Prostate gland (tissue), 2 donors: ENCODE data around the gene PMFBP1. TPM values are rescaled to one million over a fixed set of nuclear protein-coding genes. Genes with fewer than 3 reads are reported as not detected.
"Not testable (repeated sequence)": the region's sequence is repeated elsewhere in the genome, so short reads cannot be mapped to it uniquely, and the experiment has no call there.

ENCODE experiments used
- DNase-seq: peaks from one replicate; pipeline ENCODE4 v3.0.0-alpha.2; 2019; ENCODE audit warnings: low spot score
- H3K27ac ChIP-seq, 2 donors: fragments of 200-600 bp; sonication (generic); 2 replicates each; pipeline ENCODE4 v1.5.1; 2017 to 2019
- H3K27me3 ChIP-seq: fragments of 200-600 bp; sonication (generic); replicated peaks from 2 replicates; pipeline ENCODE4 v1.5.1; 2019; ENCODE audit not compliant: insufficient read depth
- H3K36me3 ChIP-seq, 2 donors: fragments of 200-600 bp; sonication (generic); 1 replicate in 1 of 2; 2 replicates in 1 of 2; pipeline versions ENCODE4 v1.5.1 to v1.8.1; 2017 to 2019
- H3K4me1 ChIP-seq: fragments of 200-600 bp; sonication (generic); replicated peaks from 2 replicates; pipeline ENCODE4 v1.5.1; 2019
- H3K4me3 ChIP-seq, 2 donors: fragments of 200-600 bp; sonication (generic); 2 replicates each; pipeline ENCODE4 v1.5.1; 2017 to 2019
- H3K9me3 ChIP-seq: fragments of 200-600 bp; sonication (generic); 2 replicates; pipeline ENCODE4 v1.5.1; 2017
- POLR2A ChIP-seq: fragments of 450-650 bp; IDR thresholded peaks from one replicate; pipeline ENCODE4 v1.6.1; 2016; ENCODE audit warnings: antibody characterized with exemption, mild to moderate bottlenecking
- POLR2AphosphoS5 ChIP-seq: sonication (generic); formaldehyde crosslinking; IDR thresholded peaks from one replicate; pipeline ENCODE4 v1.6.1; 2017; ENCODE audit warnings: antibody characterized with exemption
- WGBS: methylation state at CpG from one replicate; pipeline ENCODE4 v1.1.5; 2018; 5-methylcytosine and 5-hydroxymethylcytosine counted together
- intact Hi-C: fragments of 100-400 bp; cut with DNase I; formaldehyde crosslinking; loops from one replicate; pipeline ENCODE4 v1.14.2; 2022
- total RNA-seq, 2 donors: library from RNA; depleted of rRNA; stranded (reverse); fragments of >200 nt; gene quantifications; one replicate each; pipeline ENCODE4 v1.1.0, GENCODE V29; 2016
- TF ChIP-seq, protein P1 (sequence below), 4 experiments: fragments of 200-600 bp in 2 of 4; fragments of 450-650 bp in 2 of 4; sonication (generic) in 2 of 4; IDR thresholded peaks; 1 replicate in 3 of 4; 2 replicates in 1 of 4; pipeline ENCODE4 v1.5.1; 2016 to 2019; ENCODE audit warnings: antibody characterized with exemption in 4 of 4, mild to moderate bottlenecking in 2 of 4, moderate library complexity in 2 of 4

The PMFBP1 gene
- total RNA-seq, 2 donors from 2014 or later = 1.7 to 5.2 TPM

- Histone ChIP-seq H3K9me3 (no peaks in the 10 kb centered on the region), H3K4me3 (no peak overlapping the region), H3K27ac (no peak overlapping the region), H3K4me1 (no peaks in the 10 kb centered on the region), H3K27me3 (no peaks in the 10 kb centered on the region), H3K36me3 (peaks cover 0 to 7% of the 10 kb centered on the region in 2 donors)
- intact Hi-C loops = no loop called here
- TF ChIP-seq, protein P1, sequence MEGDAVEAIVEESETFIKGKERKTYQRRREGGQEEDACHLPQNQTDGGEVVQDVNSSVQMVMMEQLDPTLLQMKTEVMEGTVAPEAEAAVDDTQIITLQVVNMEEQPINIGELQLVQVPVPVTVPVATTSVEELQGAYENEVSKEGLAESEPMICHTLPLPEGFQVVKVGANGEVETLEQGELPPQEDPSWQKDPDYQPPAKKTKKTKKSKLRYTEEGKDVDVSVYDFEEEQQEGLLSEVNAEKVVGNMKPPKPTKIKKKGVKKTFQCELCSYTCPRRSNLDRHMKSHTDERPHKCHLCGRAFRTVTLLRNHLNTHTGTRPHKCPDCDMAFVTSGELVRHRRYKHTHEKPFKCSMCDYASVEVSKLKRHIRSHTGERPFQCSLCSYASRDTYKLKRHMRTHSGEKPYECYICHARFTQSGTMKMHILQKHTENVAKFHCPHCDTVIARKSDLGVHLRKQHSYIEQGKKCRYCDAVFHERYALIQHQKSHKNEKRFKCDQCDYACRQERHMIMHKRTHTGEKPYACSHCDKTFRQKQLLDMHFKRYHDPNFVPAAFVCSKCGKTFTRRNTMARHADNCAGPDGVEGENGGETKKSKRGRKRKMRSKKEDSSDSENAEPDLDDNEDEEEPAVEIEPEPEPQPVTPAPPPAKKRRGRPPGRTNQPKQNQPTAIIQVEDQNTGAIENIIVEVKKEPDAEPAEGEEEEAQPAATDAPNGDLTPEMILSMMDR (IDR thresholded peaks at IDR 0.05) = no peak
- TF ChIP-seq POLR2A (no peak), POLR2AphosphoS5 (no peak)
- WGBS = 98% methylated on average over 10 of the region's 10 CpGs
- no peak for DNase-seq
These were observed 87.5 kb downstream of the PMFBP1 start for GRCh38 chr16:72084445-72084844.

GRCh38 chr16:72083778-72084404, 88.1 kb downstream of the PMFBP1 start:
- TF ChIP-seq, protein P1 (IDR thresholded peaks at IDR 0.05) = no peak
- TF ChIP-seq POLR2AphosphoS5 = no peak
- no peak for TF ChIP-seq POLR2A
- no peak for DNase-seq
- intact Hi-C loops = no loop called here
- Histone ChIP-seq H3K36me3 (peaks cover 0 to 7% of the 10 kb centered on the region in 2 donors), H3K4me1 (no peaks in the 10 kb centered on the region), H3K4me3 (no peak overlapping the region), H3K27ac (no peak overlapping the region), H3K9me3 (no peaks in the 10 kb centered on the region), H3K27me3 (no peaks in the 10 kb centered on the region)
- WGBS = 65% methylated on average over 3 of the region's 3 CpGs

DNA sequence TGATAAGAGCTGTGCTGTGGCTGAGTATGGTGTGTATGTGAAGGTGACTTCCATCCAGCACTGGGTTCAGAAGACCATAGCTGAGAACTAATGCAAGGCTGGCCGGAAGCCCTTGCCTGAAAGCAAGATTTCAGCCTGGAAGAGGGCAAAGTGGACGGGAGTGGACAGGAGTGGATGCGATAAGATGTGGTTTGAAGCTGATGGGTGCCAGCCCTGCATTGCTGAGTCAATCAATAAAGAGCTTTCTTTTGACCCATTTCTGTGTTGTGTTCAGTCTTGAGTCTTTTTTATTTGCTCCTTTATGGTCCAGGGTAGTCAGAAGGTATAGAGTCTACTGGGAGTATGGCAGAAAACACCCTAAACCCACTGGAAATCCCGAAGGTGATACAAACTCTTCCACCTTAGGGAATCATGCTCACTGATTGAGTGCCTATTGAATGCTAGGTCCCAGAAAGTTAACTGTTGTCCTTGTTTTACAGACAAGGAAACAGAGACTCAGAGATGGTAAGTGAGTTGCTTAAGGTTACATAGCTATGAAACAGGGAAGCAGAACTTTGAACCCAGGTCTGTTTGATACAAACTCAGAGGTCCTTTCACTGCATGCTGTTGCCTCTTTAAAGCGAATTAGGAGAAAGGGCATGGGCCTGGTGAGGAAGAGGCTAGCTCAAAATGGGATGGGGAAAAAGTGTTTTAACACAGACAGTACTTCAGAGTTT, 94.8 kb downstream of the PMFBP1 start:
- H3K27ac ChIP-seq, H3K27me3 ChIP-seq, H3K36me3 ChIP-seq, intact Hi-C loops, H3K4me3 ChIP-seq, H3K4me1 ChIP-seq, DNase-seq, H3K9me3 ChIP-seq: not testable (repeated sequence)
- 100% methylated on average over 1 of the region's 5 CpGs for WGBS

DNA sequence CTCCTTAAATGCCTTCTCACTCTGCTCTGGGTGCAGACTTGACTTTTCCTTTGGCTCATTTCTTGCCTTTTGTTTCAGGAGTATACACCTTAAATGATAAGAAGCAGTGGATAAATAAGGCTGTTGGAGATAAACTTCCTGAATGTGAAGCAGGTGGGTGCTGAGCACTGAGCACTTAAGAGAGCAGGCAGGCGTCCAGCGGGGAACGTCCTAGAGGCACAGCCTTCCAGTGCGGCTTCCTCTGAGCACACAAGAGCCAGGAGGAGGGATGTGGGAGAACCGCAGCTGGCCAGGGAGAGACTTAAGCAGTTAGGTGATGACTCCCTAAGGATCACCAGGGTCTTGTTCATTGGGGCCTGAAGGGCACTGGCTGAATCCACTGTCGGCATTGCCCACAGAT, 96.9 kb downstream of the PMFBP1 start:
- DNase-seq, H3K27ac ChIP-seq, H3K27me3 ChIP-seq, H3K4me3 ChIP-seq, H3K36me3 ChIP-seq, H3K4me1 ChIP-seq, H3K9me3 ChIP-seq, intact Hi-C loops: not testable (repeated sequence)
- 83% methylated on average over 2 of the region's 6 CpGs for WGBS

- H3K36me3 ChIP-seq = no peaks in the 10 kb centered on the region
- no peak for DNase-seq
- 62% methylated on average over 8 of the region's 8 CpGs for WGBS
These were observed 98.3 kb downstream of the PMFBP1 start for GRCh38 chr16:72073560-72074230.

More at GRCh38 chr16:72073560-72074230, 98.3 kb downstream of the PMFBP1 start:
- intact Hi-C loops = no loop called here
- no peak overlapping the region for H3K27ac ChIP-seq
- H3K4me1 ChIP-seq = no peaks in the 10 kb centered on the region
- H3K9me3 ChIP-seq = no peaks in the 10 kb centered on the region
- H3K27me3 ChIP-seq = no peaks in the 10 kb centered on the region
- H3K4me3 ChIP-seq = no peak overlapping the region
- TF ChIP-seq, protein P1 (IDR thresholded peaks at IDR 0.05) = no peak
- TF ChIP-seq POLR2A (no peak), POLR2AphosphoS5 (no peak)
